GM21515 (cell line): ENCODE measurements around the gene CHEK1.
"Not testable (repeated sequence)": the region's sequence is repeated elsewhere in the genome, so short reads cannot be mapped to it uniquely, and the experiment has no call there.

Experiments used
- ATAC-seq: cut with Tn5 transposase; IDR thresholded peaks from one replicate; pipeline ENCODE4 v1.9.1; 2021; ENCODE audit not compliant: unreplicated experiment

CHEK1 gene

DNA sequence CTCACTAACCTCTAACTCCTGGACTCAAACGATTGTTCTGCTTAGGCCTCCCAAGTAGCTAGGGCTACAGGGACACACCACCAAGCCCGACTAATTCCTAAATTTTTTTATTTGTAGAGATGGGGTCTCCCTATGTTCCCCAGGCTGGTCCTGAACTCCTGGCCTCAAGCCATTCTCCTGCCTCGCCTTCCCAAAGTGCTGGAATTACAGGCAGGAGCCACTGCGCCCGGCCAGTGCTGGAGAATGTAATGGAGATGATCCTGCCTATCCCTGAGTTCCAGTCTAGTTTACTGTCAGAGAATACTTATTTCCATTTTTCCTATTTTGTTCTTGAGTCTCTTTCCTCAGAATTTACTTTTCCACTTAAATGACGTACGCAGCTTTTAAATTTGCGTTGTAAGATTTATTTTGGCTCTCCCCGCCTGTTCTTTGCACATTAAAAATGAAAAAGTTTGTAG lies at the start of gene CHEK1:
CHEK1 (plus strand) TSS at position 408 of the 458 bp plus-strand sequence. CDS start 1,606 bp downstream, outside the sequence.
- ATAC-seq, result no peak

DNA sequence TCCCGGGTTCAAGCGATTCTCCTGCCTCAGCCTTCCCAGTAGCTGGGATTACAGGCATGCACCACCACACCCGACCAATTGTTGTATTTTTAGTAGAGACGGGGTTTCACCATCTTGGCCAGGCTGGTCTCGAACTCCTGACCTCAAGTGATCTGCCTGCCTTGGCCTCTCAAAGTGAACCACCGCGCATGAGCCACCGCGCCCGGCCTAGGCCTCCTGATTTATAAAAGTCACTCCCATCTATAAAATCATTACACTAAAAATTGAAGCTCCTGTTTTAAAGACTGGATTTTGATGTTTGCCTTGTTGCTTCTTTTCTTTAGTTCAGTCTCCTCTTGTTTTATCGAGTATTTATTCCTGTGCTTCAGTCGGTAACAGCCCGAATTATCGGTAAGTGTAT lies 47.8 kb upstream of the CHEK1 start:
- ATAC-seq, result not testable (repeated sequence)

DNA sequence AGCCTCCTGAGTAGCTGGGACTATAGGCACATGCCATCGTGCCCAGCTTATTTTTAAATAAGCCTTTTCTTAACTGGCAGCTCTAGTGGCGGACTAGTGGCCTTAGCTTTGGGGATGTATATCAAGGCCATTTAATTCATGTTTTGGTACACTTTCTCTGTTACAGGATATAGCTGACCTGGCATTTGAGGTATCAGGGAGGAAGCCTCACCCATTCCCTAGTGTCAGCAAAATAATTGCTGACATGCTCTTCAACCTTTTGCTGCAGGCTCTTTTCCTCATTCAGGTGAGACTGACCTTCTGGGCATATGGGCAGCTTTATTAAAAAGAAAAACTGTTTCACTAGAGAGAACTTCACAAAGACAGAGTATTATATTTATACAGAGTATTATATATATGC lies 46.2 kb upstream of the CHEK1 start:
- no peak for ATAC-seq

DNA sequence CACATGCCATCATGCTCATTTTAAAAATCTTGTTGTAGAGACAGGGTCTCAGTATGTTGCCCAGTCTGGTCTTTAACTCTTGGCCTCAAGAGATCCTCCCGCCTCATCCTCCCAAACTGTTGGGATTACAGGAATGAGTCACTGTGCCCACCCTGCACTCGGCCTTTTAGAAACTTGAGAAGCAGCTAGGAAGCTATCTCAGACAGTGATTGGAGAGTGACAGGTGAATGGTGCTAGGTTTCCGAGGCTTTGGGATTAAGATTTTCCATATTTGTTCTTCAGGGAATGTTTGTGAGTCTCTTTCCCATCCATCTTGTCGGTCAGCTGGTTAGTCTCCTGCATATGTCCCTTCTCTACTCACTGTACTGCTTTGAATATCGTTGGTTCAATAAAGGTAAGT lies 45.2 kb upstream of the CHEK1 start:
- no peak for ATAC-seq

DNA sequence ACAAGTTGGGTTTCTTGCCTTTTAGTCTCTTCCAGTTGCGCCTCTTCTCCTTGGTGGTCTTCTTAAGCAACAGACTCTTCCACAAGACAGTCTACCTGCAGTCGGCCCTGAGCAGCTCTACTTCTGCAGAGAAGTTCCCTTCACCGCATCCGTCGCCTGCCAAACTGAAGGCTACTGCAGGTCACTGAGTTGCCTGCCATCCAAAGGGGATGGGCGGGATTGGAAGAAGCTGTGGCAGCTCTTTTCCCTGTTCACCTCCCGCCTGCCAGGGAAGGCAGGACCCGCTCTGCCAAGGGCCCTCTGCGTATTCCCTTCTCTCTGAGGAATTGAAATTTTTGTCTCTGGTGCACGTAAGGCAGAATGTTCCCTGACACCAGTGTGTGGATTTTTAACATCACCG lies 41.5 kb upstream of the CHEK1 start:
- no peak for ATAC-seq

DNA sequence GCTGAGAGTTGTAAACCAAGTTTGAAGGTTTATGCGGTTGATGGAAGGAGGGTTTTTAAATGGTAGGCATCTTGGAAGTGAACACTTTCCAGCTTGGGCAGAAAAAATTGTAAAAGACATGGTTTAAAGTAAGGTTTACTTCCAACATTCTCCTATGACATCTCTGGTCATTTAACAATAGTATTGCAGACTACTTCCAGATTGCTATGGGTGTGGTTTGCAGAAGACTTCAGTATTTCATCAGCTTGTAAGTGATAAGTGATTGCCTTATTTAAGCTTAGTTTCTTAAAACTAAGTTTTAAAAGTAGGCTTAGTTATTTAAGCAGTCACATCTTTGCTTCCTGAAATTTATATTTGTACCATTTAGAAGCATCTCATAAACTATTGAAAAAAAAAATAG lies 39.5 kb upstream of the CHEK1 start:
- no peak for ATAC-seq

DNA sequence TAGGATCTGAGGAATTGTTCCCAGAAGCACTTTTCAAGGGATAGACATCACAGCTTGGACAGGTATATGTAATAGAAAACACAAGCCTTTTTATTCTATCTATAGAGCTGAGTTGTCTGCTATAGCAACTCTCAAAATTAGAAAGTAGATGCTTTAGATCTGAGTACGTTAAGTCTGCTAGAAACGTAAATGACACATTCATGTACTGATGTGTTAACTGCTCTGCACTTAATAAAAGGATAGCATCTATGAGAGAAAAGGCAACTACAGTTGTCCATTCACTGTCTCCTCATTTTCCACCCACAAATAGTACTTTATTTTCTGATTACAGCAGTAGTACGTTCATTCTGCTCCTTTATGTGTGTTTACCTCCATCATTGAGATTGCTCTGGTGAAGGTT lies 38.3 kb upstream of the CHEK1 start:
- no peak for ATAC-seq

DNA sequence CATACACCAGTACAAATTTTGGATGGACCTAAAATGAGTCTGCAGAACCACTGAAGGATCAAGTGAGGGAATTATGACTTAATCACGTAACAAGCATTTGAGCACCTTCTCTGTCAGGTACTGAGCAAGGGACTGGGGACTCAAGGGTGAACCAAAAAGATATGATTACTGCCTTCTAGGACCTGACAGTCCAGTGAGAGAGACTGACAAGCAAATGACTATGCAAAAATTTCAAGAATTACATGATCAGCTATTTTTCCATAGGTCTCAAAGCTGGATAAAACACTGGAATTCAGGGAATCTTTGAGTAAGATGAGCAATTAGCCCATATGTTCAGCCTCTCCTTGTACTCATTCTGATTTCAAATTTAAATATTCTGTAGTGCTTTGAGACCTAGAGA lies 37.5 kb upstream of the CHEK1 start:
- ATAC-seq, result no peak

DNA sequence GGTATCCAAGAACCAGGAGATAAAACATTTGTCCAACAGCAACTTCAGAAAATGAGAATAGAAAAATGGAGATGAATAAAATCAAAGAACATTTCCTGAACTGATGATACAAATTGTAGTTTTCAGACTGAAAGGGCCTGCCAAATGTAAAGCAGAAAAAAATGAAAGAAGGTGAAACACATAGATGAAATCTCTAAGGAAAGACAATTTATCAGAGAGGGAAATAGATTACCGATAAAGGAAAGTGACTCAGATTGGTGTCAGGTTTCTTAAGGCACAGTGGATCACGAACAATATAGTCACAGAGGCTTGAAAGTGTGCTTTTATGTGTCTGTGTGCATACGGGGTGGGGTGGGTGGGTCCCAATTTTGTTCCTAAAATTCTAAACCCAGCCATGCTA lies 36.5 kb upstream of the CHEK1 start:
- ATAC-seq, result no peak

DNA sequence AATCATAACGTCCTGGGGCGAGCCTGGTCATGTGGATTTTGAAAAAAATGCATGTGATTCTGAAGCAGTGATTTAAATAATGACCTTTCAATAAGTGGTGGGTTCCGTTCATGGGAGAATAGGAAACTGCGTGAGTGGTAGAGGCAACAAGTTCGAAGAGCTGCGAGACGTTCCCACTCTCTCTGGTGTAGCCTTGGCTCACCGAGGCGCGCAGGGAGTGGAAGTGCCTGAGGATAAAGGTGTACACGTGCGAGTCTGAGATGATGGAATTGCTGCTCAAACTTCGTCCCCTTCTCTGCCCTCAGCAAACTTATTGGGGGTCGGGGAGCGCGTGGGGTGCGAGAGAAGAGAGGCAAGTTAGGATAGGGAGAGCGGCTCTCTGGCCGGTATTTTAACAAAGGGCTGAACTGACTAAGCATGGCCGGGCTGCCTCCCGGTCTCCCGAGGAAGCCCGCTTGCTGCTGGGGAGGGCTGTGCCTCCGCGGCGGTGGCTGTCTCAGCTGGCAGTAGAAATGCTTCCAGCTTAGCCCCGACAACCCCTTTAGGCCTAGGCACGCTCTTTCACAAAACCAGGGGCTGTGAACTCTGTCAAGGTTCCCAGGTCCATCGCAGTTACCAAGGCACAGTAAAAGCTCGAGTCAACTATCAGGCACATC lies 33.2 kb upstream of the CHEK1 start:
- peak; percentile 14 for ATAC-seq

DNA sequence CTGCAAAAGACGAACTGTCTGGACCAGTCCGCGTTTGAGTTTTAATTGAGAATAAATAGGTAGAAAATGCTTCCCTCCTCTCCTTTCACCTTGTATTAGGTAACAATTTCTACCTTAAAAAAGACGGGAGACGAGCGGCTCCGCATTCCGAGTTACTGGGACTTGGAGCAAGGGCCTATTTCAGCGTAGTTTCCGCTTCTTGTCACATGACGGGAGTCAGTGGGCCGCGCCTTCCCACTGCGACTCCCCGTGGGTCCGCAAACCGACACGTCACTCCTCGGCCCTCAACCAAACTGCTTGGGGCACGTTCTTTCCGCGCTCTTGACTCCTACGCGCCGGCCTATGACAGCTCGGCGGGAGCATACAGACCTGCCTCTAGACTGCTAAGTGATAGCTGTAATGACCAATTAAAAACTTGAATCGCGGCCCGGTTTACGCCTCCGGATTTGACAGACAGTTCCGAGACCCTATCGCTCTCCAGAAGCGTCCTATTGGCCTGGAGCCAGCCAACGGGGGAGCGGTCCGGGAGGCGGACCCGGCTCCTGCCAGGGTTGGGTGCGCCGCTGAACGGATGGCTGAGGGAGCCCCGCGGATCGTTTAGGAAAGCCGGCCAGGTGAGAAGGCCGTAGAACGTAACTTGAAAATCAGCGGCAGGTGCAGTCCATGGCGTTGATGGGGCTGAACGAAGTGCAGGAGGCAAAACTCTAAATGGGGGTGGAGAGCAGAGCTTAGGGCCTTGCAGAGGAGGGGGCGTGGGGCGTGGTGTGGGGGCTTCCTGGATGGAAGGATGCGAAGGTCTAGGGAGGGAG lies 32.5 kb upstream of the CHEK1 start, which contains the start of gene STT3A:
STT3A (plus strand) TSS at position 548 of the 809 bp plus-strand sequence. CDS start 3,064 bp downstream, outside the sequence.
- peak; percentile 98 for ATAC-seq

DNA sequence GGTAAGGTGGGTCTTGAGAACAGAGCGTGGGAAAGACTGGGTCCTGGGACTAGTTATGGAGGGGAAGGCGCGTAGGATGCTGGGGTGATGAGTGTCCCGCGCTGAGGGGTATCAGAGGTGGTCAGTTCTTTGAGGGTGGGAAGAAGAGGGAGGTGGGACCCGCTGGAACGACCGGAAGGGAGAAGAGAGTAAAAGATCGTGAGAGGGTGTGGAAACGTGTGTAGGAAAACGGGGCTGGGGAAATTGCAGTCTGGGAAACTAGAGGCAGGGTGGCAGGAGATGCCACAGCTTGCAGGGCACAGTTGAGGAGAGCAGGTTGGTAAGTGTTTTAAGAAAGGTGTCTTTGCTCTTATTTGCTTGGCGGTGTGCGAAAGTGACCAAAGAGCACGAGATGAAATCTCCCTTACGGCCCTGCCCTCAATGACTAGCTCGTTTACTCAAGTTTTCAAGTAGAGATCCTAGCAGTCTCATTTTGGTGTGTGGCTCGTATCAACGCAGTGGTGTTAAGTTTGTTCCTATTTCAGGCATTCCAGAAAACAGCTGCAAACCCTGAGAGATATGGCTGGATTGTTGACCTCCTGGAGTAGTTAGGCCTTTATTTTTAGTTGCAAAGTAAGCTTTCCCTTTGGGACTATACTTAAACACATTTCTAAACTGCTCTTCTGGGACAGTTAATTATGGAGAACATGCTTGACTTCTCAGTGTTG lies 31.7 kb upstream of the CHEK1 start:
- ATAC-seq, result no peak

DNA sequence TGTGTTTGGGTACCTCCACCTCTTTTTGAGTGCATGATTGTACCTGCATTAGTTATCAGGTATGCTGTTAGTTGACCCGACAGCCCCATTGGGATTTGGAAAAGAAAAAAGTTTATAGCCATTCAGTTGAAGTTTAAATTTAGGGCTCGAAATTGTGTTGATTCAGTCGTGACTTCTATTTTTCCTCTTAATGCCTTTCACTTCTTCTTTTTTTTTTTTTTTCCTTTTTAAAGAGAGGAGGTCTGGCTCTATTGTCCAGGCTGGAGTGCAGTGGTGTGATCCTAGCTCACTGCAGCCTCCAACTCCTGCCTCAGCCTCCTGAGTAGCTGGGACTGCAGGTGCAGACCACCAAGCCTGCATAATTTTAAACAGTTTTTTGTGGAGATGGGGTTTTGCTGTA lies 30.0 kb upstream of the CHEK1 start:
- no peak for ATAC-seq

DNA sequence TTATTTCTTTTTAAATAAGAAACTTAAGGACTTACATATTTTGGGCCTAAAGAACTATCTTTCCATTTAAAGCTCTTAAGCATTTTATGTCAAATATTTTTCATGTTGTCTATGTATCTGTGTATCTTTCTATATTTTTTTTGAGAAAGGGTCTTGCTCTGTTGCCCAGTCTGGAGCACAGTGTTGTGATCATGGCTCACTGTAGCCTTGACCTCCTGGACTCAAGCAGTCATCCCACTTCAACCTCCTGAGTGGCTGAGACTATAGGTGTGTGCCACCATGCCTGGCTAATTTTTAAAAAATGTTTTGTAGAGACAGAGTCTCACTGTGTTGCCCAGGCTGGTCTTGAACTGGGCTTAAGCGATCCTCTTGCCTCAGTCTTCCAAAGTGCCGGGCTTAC lies 24.3 kb upstream of the CHEK1 start:
- no peak for ATAC-seq

DNA sequence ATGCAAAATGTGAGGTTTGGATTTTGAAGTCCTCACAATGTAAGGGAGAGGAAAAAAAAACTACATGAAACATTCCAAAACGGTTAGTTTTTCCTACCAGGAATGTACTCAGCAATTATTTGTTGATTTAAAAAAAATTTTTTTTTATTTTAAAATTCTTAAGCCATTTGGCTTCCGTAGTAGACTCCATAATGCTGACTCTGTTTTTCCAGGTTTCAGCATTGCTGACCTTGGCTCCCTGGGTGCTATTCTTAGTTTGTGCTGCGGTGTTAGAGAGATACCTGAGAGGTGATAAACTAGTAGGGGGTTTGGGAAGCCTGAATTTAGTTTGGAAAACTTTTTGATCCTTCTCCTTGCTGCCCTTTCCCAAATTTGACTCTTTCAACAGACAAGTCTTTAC lies 21.8 kb upstream of the CHEK1 start:
- no peak for ATAC-seq

DNA sequence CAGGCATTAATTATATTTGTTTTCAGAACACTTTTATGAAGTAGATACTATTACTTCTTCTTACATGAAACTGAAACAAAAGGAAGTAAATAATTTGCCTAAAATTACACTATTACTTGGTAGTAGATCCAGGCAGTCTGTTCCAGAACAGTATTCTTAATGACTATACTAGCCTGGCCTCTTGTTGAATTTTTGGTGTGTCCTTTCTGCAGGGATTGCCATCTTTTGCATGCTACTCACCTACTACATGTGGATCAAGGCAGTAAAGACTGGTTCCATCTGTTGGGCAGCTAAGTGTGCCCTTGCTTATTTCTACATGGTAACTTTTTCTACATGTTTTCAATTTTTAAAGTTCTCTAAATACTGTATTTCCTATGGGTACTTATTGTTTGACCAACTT lies 19.5 kb upstream of the CHEK1 start:
- ATAC-seq, result no peak

DNA sequence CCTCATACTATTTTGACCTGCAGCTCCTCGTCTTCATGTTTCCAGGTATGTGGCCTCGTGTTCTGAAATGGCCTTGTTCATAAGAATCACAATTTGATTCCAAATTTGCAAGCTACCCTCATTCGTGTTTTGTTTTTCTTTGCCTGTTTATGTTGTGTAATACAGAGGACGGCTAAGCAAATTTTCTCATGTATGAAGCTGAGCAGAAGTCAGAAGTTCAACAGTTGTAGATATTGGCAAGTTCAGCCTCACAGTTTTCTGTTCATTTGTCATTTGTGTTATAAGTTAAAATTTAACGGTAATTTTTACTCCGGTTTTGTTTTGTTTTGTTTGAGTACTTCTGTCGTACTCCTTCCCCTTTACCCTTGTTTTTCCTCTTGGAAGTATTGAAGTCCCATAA lies 15.4 kb upstream of the CHEK1 start:
- no peak for ATAC-seq

DNA sequence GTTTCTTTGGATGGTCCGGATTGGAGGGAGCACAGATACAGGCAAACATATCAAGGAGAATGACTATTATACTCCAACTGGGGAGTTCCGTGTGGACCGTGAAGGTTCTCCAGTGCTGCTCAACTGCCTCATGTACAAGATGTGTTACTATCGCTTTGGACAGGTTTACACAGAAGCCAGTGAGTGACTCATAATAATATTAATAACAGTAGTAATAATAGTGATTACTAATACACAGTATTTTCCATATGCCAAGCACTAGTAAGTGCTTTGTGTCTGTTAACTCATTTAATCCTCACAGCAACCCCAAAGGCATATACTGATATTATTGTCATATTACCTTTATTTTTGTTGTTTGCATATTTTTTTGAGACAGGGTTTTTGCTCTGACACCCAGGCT lies 6.6 kb upstream of the CHEK1 start:
- ATAC-seq, result no peak

DNA sequence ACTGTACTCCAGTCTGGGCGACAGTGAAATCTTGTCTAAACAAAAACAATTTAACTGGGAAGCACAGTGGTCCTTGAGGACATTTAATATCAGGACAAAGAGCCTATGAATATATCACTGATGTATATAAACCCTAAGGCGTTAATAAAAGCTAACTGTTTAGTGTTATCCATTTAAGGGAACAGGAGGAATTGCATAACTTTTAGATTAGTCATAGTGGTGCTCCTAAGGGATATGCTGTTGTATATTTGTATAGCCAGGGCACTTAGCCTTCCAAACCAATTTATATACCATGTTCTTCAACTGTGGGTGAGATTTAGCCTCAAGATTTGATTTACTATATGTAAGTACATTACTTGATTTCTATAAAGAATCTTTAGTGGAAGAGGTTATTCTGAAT lies 3.0 kb upstream of the CHEK1 start:
- ATAC-seq, result no peak

DNA sequence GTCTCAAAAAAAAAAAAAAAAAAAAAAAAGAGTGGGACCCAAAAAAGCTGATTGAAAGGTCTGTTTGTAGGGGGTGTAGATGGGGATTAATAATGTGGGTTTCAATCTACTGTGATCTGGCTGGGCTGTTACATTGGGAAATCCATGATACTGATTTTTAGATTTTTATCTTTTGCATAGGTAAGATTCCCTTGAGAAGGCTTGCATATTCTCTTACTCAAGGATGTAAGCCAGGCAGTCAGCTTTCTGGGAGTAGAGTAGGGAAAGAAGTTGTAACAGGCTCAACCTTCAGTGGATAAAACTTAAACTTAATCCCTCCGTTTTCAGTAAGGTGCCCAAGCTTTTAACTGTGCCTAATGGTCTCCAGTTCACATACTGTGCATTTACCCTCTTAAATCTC lies 1.9 kb upstream of the CHEK1 start:
- no peak for ATAC-seq

DNA sequence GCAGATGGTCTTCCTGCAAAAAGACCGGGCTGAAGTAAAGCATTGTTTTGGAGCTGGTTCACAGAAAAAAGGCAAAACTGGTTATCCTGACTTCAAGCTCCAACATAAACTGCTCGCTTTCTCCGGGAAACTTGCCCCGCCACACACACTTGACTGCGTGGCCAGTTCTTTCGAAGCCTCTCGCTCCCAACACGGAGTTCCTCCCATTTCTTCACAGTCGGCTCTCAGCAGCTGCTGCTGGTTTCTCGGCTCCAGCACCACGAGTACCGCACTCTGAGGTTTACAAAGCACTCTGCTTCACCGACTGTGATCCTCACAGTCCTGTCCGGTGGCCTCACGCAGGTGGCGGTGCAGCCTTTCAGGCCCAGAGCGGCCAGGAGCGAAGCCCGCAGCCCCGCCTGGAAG lies 264 bp downstream of the CHEK1 start:
- peak; percentile 31 for ATAC-seq
